WERI-Rb-1 (cell line): ENCODE results near the gene OGA.

Source experiments
- DNase-seq: peaks from one replicate; pipeline ENCODE4 v3.0.0-alpha.2; 2020
- H3K27ac ChIP-seq: fragments of 250-450 bp; sonication (Bioruptor Pico); 2 replicates; pipeline ENCODE4 v1.5.1; 2020; ENCODE audit warnings: mild to moderate bottlenecking, moderate library complexity
- H3K27me3 ChIP-seq: fragments of 250-450 bp; sonication (Bioruptor Pico); 2 replicates; pipeline ENCODE4 v1.5.1; 2021; ENCODE audit warnings: mild to moderate bottlenecking, low read depth, moderate library complexity; ENCODE audit not compliant: insufficient read depth, severe bottlenecking
- H3K36me3 ChIP-seq: fragments of 250-450 bp; sonication (Bioruptor Pico); 2 replicates; pipeline ENCODE4 v1.5.1; 2020; ENCODE audit warnings: mild to moderate bottlenecking, moderate library complexity
- H3K4me3 ChIP-seq: 2 replicates; pipeline ENCODE4 v1.5.1; 2011; ENCODE audit warnings: low read depth, mild to moderate bottlenecking, control low read depth, low read length
- H3K9me3 ChIP-seq: fragments of 250-450 bp; sonication (Bioruptor Pico); 2 replicates; pipeline ENCODE4 v1.5.1; 2021; ENCODE audit warnings: mild to moderate bottlenecking, moderate library complexity; ENCODE audit not compliant: severe bottlenecking
- TF ChIP-seq, protein P1 (sequence below): IDR thresholded peaks from 2 replicates; pipeline ENCODE4 v1.5.1; 2011; ENCODE audit warnings: low read depth, mild to moderate bottlenecking, control low read depth, inconsistent platforms, low read length

OGA gene

GRCh38 chr10:101827919-101828600 lies 9.8 kb upstream of the OGA start:
- Histone ChIP-seq H3K9me3 (no peaks in the 10 kb centered on the region), H3K27me3 (no peaks in the 10 kb centered on the region), H3K36me3 (no peaks in the 10 kb centered on the region; the same call in none of the 2 replicates), H3K4me3 (no peak overlapping the region), H3K27ac (no peak overlapping the region)
- TF ChIP-seq, protein P1, sequence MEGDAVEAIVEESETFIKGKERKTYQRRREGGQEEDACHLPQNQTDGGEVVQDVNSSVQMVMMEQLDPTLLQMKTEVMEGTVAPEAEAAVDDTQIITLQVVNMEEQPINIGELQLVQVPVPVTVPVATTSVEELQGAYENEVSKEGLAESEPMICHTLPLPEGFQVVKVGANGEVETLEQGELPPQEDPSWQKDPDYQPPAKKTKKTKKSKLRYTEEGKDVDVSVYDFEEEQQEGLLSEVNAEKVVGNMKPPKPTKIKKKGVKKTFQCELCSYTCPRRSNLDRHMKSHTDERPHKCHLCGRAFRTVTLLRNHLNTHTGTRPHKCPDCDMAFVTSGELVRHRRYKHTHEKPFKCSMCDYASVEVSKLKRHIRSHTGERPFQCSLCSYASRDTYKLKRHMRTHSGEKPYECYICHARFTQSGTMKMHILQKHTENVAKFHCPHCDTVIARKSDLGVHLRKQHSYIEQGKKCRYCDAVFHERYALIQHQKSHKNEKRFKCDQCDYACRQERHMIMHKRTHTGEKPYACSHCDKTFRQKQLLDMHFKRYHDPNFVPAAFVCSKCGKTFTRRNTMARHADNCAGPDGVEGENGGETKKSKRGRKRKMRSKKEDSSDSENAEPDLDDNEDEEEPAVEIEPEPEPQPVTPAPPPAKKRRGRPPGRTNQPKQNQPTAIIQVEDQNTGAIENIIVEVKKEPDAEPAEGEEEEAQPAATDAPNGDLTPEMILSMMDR: no peak
- DNase-seq: no peak

DNA sequence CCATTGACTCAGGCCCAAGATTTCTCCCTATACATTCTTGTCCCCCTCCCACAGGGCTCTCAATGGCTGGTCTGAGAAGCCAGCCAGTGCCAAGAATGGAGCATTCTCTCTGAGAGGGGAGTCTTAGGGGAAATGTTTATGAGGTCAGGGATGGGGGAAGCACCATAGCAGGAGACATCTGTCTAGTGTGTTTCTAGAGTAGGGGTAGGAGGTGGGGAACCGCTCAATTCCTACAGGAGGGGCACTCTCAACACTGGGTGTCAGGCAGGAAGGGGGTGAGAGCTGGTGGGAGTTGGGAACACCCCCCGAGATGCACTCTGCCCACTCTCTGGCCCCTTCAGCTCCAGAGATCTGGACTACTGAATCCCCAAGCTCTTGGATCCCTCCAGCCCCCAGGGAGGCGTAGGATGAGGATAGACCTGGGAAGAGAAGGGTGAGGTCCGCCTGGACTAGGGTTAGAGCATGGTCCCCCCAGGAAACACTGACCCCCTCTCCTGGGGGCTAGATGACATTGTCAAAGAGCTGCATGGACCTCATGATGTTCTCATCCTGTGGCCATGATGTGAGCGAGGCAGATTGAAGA lies 8.7 kb upstream of the OGA start:
- TF ChIP-seq, protein P1: no peak
- no peak overlapping the region for H3K4me3 ChIP-seq

DNA sequence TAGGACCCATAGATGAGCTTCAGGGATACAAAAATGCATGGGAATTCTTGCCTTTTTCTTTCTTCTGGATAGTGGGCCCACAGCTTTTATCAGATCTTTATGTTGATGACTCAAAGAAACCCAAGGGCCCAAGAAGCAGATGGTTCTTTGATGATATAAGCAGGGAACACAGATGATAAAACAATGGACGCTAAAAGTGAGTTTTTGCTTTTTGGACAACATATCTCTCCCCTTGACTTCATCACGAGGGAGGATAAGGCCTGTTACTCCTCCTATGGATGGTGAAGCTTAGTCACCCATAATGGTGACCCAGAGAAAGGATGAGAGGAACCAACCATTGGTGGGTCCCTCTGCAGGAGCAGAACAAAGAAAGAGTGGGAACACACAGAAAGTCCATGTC lies 6.5 kb upstream of the OGA start:
- H3K9me3 ChIP-seq: no peaks in the 10 kb centered on the region
- no peaks in the 10 kb centered on the region for H3K27me3 ChIP-seq
- H3K27ac ChIP-seq: no peak overlapping the region
- H3K36me3 ChIP-seq: peaks cover 8% of the 10 kb centered on the region
- no peak for DNase-seq
- TF ChIP-seq, protein P1: no peak
- no peak overlapping the region for H3K4me3 ChIP-seq

More for the DNA sequence above, 8.7 kb upstream of the OGA start:
- no peak for DNase-seq
- H3K27ac ChIP-seq: no peak overlapping the region
- H3K27me3 ChIP-seq: no peaks in the 10 kb centered on the region
- no peaks in the 10 kb centered on the region for H3K9me3 ChIP-seq
- peaks cover 3% of the 10 kb centered on the region for H3K36me3 ChIP-seq

DNA sequence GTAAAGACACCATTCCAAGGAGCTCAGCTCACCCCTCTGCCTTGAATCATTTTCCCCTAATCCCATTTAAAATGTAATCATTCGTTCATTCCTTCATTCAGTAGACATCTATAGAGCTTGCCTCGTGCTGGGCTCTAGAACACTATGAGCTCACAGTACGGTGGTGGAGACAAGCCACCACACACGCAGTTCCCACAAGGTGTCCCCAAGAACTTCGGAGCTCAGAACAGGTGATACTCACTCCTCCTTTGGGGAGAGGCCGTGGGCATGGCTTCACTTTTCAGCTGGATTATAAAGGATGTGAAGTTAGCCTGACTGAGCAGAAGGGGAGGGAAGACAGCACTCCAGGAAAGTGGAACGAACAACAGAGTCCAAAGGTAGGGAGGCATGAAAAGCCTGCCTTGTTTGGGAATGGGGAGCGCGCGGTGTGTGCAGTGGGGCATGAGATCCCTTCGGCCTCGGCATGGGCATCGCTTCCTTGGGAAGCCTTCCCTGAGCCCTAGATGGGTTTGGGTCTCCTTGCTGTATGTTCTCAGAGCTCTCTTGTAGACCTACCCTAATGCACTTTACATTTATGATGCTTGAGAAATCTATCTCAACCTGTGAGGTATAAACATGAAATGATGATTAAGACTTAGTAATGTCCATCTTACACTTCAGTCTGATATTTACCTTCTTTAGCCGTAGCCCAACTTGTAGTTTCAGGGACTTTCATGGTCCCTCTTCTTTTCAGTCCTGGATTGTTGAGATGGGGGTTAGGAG lies 809 bp upstream of the OGA start:
- H3K27me3 ChIP-seq: no peaks in the 10 kb centered on the region
- DNase-seq: no peak
- H3K4me3 ChIP-seq: peak overlapping the region; percentile 87
- H3K27ac ChIP-seq: peak overlapping the region; percentile 98
- no peaks in the 10 kb centered on the region for H3K9me3 ChIP-seq
- peaks cover 20% of the 10 kb centered on the region for H3K36me3 ChIP-seq
- TF ChIP-seq, protein P1: no peak

GRCh38 chr10:101817337-101818118 lies 716 bp downstream of the OGA start:
- Histone ChIP-seq H3K27me3 (no peaks in the 10 kb centered on the region), H3K9me3 (no peaks in the 10 kb centered on the region), H3K4me3 (peak overlapping the region; percentile 87), H3K36me3 (peaks cover 24% of the 10 kb centered on the region), H3K27ac (peak overlapping the region; percentile 98)
- TF ChIP-seq, protein P1: no peak
- DNase-seq: peak; percentile 43
